K562 (cell line): ENCODE measurements around the gene HIVEP1. TPM values are rescaled to one million over a fixed set of nuclear protein-coding genes. Genes with fewer than 3 reads are reported as not detected.

Experiments used
- ARHGAP35 ChIP-seq: fragments of 450-650 bp; IDR thresholded peaks from 2 replicates; pipeline ENCODE4 v1.6.1; 2018; ENCODE audit not compliant: partially characterized antibody
- ARID1B ChIP-seq: fragments of 450-650 bp; IDR thresholded peaks from 2 replicates; pipeline ENCODE4 v1.6.1; 2016; ENCODE audit warnings: antibody characterized with exemption, mild to moderate bottlenecking, inconsistent platforms
- DIDO1 ChIP-seq: fragments of 450-650 bp; IDR thresholded peaks from 2 replicates; pipeline ENCODE4 v1.6.1; 2016; ENCODE audit warnings: low read depth, missing biosample characterization, missing genetic modification characterization
- MED1 ChIP-seq: sonication (generic); formaldehyde crosslinking; IDR thresholded peaks from 2 replicates; pipeline ENCODE4 v1.8.1; 2023; ENCODE audit warnings: missing genetic modification reagents, borderline replicate concordance
- XRCC5 ChIP-seq: fragments of 200-400 bp; formaldehyde crosslinking; IDR thresholded peaks from 2 replicates; pipeline ENCODE4 v1.6.1; 2017; ENCODE audit warnings: low read depth, mild to moderate bottlenecking, low read length
- polyA plus RNA-seq, 8 experiments: library from polyadenylated mRNA; depleted of rRNA in 4 of 8; stranded (reverse) in 5 of 8; unstranded in 3 of 8; fragments of >200 nt; fragmentation: Nextera tagmentation in 2 of 8; fragmentation: Illumina TruSeq in 1 of 8; extraction: Ambion mirVana in 2 of 8; extraction: Trizol in 1 of 8; gene quantifications; 2 replicates each; pipeline versions ENCODE4 v1.2.1 to v1.2.3, GENCODE V29; 2011 to 2014; ENCODE audit warnings: inconsistent platforms in 1 of 8, missing spikeins in 1 of 8
- total RNA-seq, 7 experiments: library from RNA; depleted of rRNA in 6 of 7; stranded (reverse); fragments of >200 nt in 6 of 7; fragmentation: Illumina TruSeq in 2 of 7; extraction: Trizol in 2 of 7; gene quantifications; 2 replicates each; pipeline versions ENCODE4 v1.2.1 to v1.2.3, GENCODE V29; 2011 to 2021; ENCODE audit warnings: low replicate concordance in 1 of 7
- TF ChIP-seq, protein P1 (sequence below): IDR thresholded peaks from 2 replicates; pipeline ENCODE4 v1.6.1; 2016; ENCODE audit warnings: missing genetic modification characterization, missing compliant biosample characterization
- TF ChIP-seq, protein P2 (sequence below): fragments of 450-650 bp; formaldehyde crosslinking; IDR thresholded peaks from 2 replicates; pipeline ENCODE4 v1.4.0; 2022; ENCODE audit warnings: missing genetic modification characterization

HIVEP1 gene
- total and polyA plus RNA-seq, 9 of the 15 experiments (the other 6 are each of a cell fraction or from before 2014, with no cell fraction given), result 6.0 to 33.3 (median 21.7) TPM

DNA sequence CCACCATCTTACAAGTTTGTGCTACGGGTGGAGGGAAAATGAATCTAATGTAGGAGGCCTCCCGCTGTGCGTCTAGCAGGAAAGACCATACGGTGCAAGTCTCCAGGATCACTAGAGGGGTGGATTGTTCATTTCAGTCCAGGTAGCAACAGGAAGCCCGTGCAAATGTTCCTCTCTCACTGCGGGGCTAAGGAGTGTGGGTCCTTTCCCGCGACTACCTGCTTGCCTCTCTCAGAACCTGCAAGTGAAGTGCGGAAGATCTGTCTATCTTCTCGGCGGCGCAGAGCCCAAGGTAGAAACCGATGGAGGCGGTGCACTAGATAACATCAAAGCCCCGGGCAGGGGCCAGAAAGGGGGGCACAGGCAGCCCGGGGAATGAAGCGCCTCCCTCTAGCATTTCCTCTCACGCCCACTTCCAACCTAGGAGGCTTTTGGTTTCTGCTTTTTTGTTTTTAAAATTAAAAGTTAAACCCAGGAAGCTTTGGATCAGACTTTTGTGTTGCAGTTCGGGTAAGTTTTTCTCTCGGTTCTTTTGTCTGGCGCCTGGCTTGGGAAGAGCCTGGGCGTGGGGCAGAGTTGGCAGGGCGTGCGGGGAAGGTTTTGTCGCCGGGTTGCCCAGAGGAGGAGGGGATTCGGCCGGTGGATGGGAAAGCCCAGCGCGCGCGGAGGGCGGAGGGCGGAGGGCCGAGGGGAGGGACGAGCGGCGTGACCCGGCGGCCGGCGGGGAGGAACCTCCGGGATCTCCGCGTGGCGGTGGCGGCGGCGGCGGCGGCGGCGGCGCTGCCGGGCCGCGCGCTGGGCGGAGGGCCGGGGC lies 3.5 kb upstream of the HIVEP1 start (continued):
- TF ChIP-seq ARID1B (peak; percentile 70), MED1 (no peak), ARHGAP35 (no peak), DIDO1 (tag) (no peak), XRCC5 (0 out of 2 replicates have a peak, but pooled peaks have one; percentile 90)
- TF ChIP-seq, protein P1, sequence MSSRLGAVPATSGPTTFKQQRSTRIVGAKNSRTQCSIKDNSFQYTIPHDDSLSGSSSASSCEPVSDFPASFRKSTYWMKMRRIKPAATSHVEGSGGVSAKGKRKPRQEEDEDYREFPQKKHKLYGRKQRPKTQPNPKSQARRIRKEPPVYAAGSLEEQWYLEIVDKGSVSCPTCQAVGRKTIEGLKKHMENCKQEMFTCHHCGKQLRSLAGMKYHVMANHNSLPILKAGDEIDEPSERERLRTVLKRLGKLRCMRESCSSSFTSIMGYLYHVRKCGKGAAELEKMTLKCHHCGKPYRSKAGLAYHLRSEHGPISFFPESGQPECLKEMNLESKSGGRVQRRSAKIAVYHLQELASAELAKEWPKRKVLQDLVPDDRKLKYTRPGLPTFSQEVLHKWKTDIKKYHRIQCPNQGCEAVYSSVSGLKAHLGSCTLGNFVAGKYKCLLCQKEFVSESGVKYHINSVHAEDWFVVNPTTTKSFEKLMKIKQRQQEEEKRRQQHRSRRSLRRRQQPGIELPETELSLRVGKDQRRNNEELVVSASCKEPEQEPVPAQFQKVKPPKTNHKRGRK (tag), result no peak
- TF ChIP-seq, protein P2, sequence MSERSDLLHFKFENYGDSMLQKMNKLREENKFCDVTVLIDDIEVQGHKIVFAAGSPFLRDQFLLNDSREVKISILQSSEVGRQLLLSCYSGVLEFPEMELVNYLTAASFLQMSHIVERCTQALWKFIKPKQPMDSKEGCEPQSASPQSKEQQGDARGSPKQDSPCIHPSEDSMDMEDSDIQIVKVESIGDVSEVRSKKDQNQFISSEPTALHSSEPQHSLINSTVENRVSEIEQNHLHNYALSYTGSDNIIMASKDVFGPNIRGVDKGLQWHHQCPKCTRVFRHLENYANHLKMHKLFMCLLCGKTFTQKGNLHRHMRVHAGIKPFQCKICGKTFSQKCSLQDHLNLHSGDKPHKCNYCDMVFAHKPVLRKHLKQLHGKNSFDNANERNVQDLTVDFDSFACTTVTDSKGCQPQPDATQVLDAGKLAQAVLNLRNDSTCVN (CRISPR knock-in tag), result no peak
- TF ChIP-seq, all 486 proteins: peak for 169
